NOMO-1 treated with DMSO at 0.1 percent for 48 hours (cell line): ENCODE results near the gene PPFIA2.
A peak's percentile ranks its signal among the peaks of the same experiment; 100 is the strongest.

Source experiments
- DNase-seq: peaks from one replicate; lab custom pipeline; 2025; ENCODE audit not compliant: unreplicated experiment; lab: John Stamatoyannopoulos, UW

The PPFIA2 gene

DNA sequence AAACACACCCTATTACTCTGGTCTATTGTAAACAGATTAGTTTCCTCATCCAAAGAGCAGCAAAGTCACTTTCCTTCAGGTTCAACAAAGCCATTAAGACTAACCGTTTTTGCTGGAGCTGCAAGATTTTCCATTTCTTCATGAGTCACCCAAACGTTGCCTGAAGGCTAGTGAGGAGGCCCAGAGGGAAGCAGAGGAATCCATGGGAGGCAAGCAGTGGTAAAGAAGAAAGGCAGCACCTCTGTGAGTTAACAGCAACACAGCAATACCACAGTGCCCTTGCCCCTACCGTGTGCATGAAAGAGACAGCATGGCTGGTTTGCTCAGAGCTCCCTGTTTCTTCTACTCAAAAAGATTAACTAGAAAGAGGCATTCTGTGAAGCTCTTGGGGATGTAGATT, 475.0 kb downstream of the PPFIA2 start:
- no peak for DNase-seq

DNA sequence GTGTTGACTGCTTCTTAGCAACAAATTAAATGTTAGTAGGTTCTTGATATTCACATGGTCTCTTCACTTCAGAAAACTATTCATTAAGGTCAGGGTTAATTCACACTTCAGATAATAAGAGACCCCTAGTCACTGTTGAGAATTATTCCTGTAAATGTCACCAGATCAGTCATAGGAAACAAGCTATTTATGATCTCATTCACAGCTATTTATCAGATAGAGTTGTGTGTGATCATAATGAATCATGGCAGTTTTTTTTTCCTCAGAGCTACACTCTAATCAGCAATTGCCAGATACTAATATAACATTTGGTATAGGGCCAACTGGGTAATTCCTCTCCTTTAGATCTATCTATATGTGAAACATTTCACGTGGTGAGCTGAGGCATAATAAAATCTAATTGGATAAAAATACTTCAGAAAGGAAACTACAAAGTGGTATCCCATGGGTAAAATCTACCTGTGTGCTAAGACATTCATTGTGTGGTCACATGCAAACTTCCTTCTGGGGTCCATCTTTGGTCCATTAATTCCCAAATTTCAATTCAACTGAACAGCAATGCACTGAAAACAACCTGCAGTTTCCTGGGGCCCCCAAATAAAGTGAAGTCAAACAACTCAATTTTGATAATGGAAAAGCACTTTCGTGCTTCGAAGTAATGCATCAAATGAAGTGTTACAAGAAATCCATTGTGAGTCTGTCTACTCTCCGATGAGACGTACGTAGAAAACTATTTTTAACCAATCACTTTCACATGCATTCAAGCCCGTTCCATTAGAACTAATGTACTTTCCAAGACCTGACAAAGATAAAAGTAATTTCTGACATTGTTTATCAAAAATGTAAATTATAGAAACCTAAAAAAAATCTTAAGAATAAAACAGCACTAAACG, 484.3 kb downstream of the PPFIA2 start:
- DNase-seq, result no peak

DNA sequence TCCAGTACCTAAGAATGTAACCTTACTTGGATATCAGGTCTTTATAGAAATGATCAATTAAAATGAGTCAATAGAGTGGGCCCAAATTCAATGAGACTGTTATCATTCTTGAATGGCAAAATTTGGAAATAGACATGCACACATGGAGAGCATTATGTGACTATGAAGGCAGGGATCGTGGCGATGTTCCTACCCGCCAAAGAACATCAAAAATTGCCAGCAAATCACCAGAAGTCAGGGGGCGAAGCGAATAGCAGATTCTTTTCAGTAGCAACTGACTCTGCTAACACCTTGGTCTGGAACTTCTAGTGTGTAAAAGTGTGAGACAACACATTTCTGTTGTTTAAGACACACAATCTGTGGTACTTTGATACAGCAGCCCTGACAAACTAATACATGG, 488.8 kb downstream of the PPFIA2 start:
- no peak for DNase-seq

DNA sequence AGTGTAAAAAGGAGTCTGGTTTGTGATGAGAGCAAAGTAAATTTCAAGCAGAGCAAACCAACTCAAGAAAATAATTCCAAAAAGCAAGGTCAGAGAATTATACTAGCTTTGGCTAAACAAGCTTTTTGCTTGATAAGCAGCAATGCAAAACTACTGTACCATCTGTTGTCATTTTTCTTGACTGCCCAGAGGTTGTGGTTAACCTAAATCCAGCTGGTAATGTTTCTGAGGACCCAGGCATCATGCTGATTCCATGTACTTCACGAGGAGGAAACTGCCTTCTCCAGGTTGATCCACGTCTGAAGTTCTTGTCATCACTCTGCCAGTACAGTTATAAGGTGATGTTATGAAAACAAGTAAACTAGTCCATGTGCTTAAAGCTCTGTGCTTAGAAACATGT, 496.1 kb downstream of the PPFIA2 start:
- DNase-seq, result no peak

DNA sequence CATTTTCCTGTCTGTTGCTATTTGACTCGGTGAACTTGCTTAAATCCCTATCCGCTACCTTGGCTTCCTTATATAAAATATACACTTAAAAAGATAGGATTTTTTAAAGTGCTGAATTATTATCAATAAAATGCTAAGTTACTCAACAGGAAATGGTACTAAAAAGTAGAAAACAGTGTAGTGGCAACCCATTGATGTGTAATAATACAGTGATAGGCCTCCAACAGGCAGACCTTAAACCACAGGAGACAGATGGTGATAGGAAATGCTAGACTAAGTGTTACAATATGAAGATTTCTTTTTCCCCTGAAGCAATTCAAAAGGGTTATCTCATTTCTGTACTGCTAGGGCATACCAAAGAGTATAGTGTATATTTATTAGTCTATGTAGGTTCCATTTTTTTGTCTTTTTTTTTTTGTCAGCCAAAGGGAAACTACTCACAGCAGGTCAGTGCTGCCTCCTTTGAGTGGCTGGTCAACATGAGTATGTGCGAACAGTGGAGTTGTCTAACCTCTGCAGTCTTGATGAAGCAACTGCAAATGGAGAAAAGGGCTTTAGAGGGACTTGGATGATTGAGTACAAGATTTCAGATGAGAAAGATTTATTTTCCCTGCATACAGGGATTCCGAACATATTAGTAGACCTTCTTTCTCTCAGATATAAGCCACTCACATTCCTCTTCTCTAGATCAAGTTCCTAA, 497.5 kb downstream of the PPFIA2 start:
- DNase-seq, result no peak

DNA sequence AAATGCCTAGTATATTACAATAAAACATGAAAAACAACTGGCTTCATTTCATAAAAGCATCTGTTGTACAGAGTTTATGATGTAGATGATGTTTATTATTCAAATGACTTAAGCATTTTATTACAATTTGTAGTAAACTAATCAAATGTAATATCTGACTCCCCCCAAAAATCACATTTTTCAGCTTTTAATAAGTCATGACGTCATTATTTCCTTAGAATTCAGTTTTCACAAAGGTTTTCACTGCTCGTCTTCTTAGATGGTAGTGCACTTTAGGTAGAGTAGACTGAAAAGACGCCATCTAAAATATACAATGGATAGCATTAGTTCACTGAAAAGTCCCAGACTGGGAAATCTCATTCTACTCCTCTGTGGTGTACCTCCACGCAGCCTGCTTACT, 499.8 kb downstream of the PPFIA2 start:
- no peak for DNase-seq

DNA sequence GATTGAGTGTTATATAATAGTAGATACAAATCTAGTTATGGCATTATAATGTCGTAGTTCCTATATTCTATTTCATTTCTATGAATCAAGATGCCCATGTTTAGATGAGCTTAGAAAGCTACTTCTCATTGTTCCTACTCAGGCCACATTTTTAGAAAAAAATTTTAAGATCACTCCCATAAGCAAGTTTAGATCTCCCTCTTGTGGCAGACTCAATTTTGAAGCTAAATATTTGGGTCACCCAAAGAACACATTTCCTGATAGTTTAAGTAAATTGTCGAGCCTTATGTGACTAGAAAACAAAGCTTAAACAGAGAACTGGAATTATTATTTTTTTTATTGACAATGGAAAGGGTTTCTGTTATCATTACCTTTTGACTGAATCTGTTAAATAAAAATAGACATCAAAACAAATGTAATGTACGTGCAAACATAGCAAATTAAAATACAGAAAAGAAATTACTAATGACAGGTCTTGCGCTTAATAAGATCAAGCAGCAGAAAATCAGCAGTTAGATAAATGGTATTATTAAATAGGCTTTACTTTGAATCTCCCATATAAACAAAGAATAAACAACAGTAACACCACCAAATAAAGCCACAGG, 501.1 kb downstream of the PPFIA2 start:
- DNase-seq, result peak; percentile 19

DNA sequence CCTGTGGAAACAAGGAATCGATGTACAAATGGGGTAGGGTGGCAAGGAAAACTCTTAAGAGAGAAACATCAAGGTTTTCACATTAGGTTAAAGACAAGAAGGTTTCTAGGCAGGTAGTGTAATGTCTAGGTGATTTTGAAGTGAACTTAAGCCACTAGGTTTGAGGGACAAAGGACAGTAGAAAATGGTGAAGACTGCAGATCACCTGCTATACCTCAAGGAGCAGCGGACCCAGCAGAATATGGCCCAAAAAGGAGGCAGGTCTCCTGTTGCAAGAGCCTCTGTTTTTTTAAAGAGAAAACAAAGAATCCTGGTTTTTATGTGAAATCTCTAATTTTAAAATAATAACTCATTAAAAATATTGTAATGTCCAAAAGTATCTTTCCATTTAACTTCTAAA, 503.2 kb downstream of the PPFIA2 start:
- DNase-seq, result no peak

DNA sequence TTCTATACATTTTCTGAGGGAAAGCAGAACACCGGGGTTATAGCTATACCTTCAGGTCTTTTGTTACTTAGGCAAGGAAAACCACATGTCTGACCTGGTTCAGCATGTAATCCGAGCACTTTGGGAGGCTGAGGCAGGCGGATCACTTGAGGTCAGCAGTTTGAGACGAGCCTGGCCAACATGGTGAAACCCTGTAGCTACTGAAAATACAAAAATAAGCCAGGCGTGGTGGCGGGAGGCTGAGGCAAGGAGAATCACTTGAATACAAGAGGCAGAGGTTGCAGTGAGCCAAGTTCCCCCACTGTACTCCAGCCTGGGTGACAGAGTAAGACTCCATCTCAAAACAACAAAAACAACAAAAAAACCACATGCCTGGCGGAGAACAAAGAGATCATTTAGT, 503.7 kb downstream of the PPFIA2 start:
- DNase-seq, result no peak

DNA sequence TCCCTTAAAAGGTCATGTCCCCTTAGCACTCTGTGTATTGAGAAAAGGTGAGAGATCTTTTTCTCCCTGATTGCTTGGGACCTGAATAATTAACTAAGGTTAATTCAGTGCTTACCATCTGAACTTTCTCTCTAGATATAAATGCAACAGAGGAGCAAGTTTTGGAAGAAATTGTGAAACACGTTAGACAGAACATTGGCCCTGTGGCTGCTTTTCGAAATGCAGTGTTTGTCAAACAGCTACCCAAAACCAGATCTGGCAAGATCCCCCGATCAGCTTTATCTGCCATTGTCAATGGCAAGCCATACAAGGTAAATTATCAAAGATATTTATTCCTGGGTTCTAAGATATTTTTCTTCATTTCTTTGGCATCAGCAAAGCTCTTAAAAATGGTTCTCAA, 505.8 kb downstream of the PPFIA2 start:
- no peak for DNase-seq

DNA sequence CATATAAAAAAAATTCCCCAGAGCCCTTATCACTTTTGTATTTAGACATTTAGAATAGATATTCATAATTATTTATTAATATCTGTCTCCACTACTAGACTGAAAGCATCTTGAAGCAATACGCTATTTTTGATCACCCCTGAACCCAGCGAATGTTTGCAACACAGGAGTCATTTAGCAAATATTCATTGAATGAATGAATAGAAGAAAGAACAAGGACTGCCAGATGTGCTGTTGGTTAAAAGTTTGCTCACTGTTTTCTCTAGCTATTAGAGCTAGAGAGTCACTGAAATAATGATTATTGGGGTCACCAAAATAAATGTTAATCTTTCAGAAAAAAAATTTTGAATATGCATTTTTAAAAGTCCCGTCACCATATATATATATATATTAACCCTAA, 506.9 kb downstream of the PPFIA2 start:
- DNase-seq, result no peak

DNA sequence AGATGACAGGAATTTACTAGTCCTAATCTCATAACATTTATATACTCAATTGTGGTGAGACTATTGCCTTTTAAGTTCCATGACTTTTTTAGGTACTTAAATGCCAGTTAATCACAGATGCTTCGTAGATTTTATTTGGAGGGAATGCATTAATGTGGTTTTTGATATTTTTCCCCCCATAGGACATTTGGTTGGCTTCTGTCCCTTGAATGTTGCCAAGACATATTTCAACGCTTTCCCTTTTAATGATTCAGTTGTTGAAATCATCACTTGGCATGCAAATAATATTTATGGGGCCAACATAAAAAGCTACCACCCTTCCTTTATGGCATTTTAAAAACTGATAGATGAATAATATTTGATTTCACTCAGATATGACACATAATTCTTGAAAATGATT, 509.2 kb downstream of the PPFIA2 start:
- DNase-seq, result no peak

DNA sequence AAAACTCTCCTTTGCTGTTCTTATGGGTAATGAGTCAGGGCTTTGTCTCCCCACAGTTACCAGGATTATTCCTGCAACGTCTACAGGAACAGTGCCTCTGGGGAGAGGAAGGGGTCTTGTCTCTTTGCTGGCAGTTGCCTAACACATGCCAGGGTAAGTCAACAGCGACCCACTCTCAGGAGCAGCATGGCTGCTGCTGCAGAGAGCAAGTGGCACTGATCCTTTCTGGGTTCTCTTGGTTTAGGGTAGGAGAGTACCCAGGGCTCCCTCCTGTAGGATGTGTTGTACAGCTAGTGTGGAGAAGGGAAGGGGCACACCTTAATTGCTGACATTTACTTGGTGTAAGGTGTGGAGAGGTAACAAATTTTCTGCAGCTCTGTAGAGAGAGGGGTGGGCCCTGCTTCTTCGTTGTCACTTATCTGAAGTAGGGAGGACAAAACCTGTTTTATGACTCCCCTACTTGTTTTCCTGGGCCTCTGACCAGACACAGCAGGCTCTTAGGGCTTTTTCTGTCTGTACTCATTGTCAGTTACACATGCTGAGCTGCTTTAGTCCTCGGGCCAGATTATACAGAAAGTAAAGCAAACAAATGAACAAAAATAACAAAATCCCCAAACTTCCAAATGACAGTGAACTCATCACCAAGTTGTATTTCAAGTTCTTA, 513.1 kb downstream of the PPFIA2 start:
- DNase-seq, result no peak

DNA sequence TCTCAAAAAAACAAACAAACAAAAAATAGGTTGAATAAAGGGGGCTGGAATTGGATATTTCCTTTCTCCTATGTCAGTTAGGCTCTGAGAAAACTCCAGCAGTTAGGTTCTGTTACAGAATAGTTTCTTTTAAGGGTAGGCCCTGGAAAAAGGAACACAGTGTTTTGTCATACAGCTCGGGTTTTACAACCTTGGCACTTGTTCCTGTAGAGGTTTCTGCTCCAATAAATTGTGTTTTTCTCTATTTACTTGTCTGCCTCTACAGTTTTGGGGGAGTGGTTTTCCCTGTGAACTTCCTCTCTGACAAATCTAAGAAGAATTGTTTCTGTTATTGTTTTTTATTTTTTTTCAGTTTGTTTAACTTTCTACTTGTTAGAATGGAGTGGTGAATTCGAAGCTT, 513.7 kb downstream of the PPFIA2 start:
- no peak for DNase-seq

DNA sequence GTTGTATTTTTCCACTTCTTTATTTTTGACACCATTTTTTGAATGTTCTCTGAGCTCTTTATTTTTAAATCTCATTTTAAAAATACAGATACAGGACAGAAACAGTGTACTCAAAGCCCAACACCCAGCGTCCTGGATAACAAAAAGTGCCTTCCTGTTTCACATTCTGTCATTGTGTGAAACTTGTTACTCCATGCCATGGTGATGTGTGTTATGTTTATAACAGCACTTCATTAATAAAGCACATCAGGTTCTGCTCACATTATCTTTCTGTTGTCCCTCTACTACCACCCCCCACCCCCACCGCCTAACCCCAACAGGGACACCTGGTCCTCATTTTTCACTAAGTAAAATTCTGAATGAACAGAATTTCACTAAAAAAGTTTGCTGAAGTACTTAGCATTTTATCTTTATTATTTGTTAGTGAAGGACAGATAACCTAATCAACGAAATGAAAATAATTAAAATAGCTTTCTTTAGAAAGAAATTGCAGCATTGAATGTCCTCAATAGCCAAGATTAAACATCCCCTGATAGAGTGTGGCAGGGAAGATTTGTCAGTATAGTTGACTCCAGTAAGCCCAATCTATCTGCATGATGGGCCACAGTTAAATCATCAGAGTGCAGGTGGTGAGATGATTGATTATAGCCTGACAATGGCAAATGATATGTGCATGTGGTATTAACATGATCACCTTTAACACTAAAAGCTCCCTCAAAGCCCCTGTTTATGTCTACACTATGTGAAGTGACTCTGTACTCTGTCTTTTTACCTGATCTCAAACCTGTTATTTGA, 527.4 kb downstream of the PPFIA2 start:
- no peak for DNase-seq

DNA sequence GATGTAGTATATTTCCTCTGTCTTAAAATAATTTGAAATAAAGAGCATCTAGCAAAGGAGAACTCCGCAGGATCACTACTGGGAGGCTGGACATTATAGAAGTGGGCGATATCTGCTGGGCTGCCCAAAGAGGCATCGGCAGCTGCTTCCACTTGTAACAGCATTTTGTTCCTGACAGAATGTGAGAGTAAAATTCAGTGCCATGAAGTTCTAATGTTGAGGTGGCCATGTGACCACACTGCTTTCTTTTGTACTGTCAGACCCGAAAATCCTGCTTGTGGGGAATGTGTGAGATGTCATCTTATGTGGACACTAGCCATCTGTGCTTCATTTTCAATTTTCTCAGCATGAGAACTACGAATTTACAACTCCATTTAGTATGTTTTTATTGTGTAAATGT, 529.4 kb downstream of the PPFIA2 start:
- DNase-seq, result no peak

DNA sequence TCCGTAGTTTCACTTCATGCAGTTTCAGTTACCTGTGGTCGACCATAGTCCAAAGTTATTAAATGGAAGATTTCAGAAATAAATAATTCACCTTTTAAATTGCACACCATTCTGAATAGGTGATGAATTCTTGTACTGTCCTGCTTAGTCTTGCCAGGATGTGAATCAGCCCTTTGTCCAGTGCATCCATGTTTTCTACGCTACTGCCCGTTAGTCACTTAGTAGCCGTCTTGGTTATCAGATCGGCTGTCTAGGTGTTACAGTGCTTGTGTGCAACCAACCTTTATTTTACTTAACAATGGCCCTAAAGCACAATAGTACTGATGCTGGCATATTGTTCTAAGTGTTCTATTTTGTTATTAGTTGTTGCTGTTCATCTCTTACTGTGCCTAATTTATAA, 534.5 kb downstream of the PPFIA2 start:
- DNase-seq, result no peak

DNA sequence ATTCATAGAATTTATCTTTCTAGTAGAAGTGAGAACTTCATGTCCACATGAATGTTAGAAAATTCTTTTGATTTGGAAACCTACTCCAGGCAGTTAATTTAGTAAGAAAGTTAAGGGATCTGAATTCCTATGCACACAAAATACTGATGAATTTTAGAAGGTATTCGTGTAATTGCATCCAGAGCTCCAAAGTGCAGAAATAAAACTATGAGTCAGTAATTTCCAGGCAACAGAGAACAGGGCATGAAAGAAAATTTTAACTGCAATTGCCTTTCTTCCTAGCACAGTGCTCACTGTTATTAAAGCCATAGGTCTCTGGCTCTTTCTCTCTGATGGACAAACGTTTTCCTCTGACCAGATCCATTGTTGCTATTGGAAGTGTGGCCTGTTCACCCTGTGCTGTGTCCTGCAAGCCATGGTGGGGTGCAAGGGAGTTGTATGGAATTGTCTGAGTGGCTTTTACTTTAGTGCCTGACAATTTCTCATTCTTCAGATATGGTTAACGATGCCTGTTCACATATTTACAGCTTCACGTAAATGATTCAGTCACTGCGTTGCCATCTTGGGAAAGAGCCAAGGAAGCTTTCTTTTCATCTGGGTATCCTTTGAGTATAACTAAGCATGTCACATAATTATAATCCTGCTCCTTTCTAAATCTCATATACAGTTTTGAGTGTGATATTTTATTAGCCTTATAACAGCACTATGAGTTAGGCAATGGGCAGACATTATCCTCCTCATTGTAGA, 536.1 kb downstream of the PPFIA2 start:
- DNase-seq, result no peak

DNA sequence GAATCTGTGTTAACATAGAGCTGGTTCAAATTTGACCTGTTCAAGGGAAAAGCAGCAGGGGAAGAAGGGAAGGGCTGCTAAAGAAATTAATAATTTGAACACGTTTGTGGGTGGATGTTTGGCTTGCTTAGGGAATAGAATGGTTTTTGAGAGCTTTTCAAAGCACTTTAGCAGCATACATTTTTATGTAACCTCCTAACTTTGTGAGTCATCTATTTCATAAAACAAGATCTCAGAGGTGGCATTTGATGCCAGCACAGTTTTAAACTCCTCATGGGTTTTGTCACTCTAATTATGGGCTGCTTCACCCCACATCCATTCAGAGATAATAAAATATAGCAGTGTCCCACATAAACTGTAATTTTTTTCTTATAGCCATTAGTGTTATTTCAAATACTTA, 537.5 kb downstream of the PPFIA2 start:
- DNase-seq, result no peak

DNA sequence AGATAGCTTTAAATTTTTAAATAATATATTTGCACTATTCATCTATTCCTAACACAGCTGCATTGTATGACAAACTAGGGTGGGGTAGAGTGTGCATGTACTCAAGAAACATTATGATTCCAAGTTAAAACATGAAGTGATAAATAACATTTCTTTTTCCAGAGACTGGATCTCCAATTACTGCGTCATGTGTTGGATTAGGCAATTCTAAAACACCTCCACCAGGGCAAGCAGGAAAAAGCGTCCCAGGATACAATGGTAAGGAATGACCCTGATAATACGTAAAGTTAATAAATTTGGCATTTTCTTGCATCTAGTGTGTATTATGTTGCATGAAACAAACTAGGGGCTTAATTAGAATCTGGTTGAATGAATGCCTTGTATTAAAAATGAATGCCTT, 542.4 kb downstream of the PPFIA2 start:
- DNase-seq, result no peak
